ENCODE measurements around the gene STAU1. TPM values are rescaled to one million over a fixed set of nuclear protein-coding genes. Genes with fewer than 3 reads are reported as not detected.
A peak's percentile ranks its signal among the peaks of the same experiment; 100 is the strongest.
"Not testable (repeated sequence)": the region's sequence is repeated elsewhere in the genome, so short reads cannot be mapped to it uniquely, and the experiment has no call there.

Gene STAU1
- total and polyA plus RNA-seq, 9 donors = 37.2 to 113 (median 70.5) TPM

- Histone ChIP-seq H3K27ac (peak within 1 kb of the TSS; percentile 5 to 68), H3K9me3 (no peaks in the 10 kb centered on the region), H3K4me3 (peak within 1 kb of the TSS; percentile 84), H3K4me1 (ENCODE audit: insufficient read depth) (peaks cover 4% of the 10 kb centered on the region), H3K27me3 (no peaks in the 10 kb centered on the region), H3K36me3 (no peaks in the 10 kb centered on the region)
- TF ChIP-seq CTCF (IDR thresholded peaks at IDR 0.05) (no peak), POLR2A (IDR thresholded peaks at IDR 0.05) (peak; percentile 93), EP300 (IDR thresholded peaks at IDR 0.05) (peak; percentile 89)
- WGBS, 3 donors = 0% methylated on average over 46 of the region's 46 CpGs
- peak; percentile 95 to 99 (median 98) for DNase-seq
- intact Hi-C loops (cut with DNase I) = loop anchor here in 2 of 4 donors (5.0 kb wide), 1 partner anchor 87 kb away; no protein-coding TSS in a partner anchor
These were observed 31.2 kb upstream of the STAU1 start, which contains the start of gene DDX27 for GRCh38 chr20:49219091-49219923. Gene DDX27, plus strand, starts transcription at chr20:49219416. Its CDS starts 33 bp downstream, at chr20:49219449.

GRCh38 chr20:49218739-49219090 is 30.6 kb upstream of the STAU1 start:
- H3K4me3 ChIP-seq; H3K36me3 ChIP-seq; H3K27me3 ChIP-seq; H3K4me1 ChIP-seq (ENCODE audit: insufficient read depth); H3K9me3 ChIP-seq: not testable (repeated sequence)
- peak in 4 of 5 donors; percentile 45 to 60 (median 55) for DNase-seq
- intact Hi-C loops (cut with DNase I) = loop anchor here in 3 of 4 donors (1.0 to 5.0 kb wide), 2 partner anchors 86 kb away; no protein-coding TSS in a partner anchor
- WGBS, 3 donors = 53 to 58% (median 55%) methylated on average over 13 of the region's 13 CpGs
- peak overlapping the region in 1 of 2 donors; percentile 52 for H3K27ac ChIP-seq

GRCh38 chr20:49216991-49217578 is 29.0 kb upstream of the STAU1 start:
- peak; percentile 92 to 97 (median 94) for DNase-seq
- TF ChIP-seq EP300 (IDR thresholded peaks at IDR 0.05) = no peak
- TF ChIP-seq POLR2A (IDR thresholded peaks at IDR 0.05) = no peak
- peak; percentile 73 to 89 (median 86) for TF ChIP-seq CTCF (IDR thresholded peaks at IDR 0.05)
- Histone ChIP-seq H3K27me3 (no peaks in the 10 kb centered on the region), H3K4me3 (no peak overlapping the region), H3K4me1 (ENCODE audit: insufficient read depth) (peaks cover 4% of the 10 kb centered on the region), H3K36me3 (no peaks in the 10 kb centered on the region), H3K9me3 (no peaks in the 10 kb centered on the region), H3K27ac (no peak overlapping the region)
- 12 to 13% (median 12%) methylated on average over 11 of the region's 11 CpGs for WGBS, 3 donors
- intact Hi-C loops (cut with DNase I) = loop anchor here in 2 of 4 donors (5.0 kb wide), 1 partner anchor 85 kb away; no protein-coding TSS in a partner anchor

- no peak for TF ChIP-seq CTCF (IDR thresholded peaks at IDR 0.05)
- no peak for TF ChIP-seq EP300 (IDR thresholded peaks at IDR 0.05)
- no peak for TF ChIP-seq POLR2A (IDR thresholded peaks at IDR 0.05)
- intact Hi-C loops (cut with DNase I) = loop anchor here in 3 of 4 donors (2.0 to 5.0 kb wide), 2 partner anchors 82 to 83 kb away; no protein-coding TSS in a partner anchor
These were observed 27.1 kb upstream of the STAU1 start for GRCh38 chr20:49215232-49215631.

More at GRCh38 chr20:49215232-49215631, 27.1 kb upstream of the STAU1 start:
- Histone ChIP-seq H3K4me1 (ENCODE audit: insufficient read depth) (peaks cover 2% of the 10 kb centered on the region), H3K4me3 (no peak overlapping the region), H3K27ac (no peak overlapping the region), H3K9me3 (no peaks in the 10 kb centered on the region), H3K36me3 (no peaks in the 10 kb centered on the region), H3K27me3 (no peaks in the 10 kb centered on the region)
- 84 to 93% (median 92%) methylated on average over 3 of the region's 3 CpGs for WGBS, 3 donors
- DNase-seq = no peak

All from ovary (tissue), 9 donors.